ENCODE data around the gene TRMU. TPM values are rescaled to one million over a fixed set of nuclear protein-coding genes. Genes with fewer than 3 reads are reported as not detected.

The TRMU gene
- total RNA-seq, 1 experiment from 2014 or later, result 48.8 TPM

GRCh38 chr22:46360097-46360496, 24.6 kb downstream of the TRMU start:
- no peak overlapping the region for H3K27ac ChIP-seq (ENCODE audit: low read length)
- H3K27me3 ChIP-seq (ENCODE audit: control insufficient read depth, insufficient read depth, low read length), result no peaks in the 10 kb centered on the region
- ChIA-PET CTCF (no interaction called here), POLR2A (no interaction called here)
- H3K4me3 ChIP-seq (ENCODE audit: low read depth in 2 of 2, low read length in 2 of 2), result no peak overlapping the region
- no peaks in the 10 kb centered on the region for H3K4me1 ChIP-seq (ENCODE audit: control insufficient read depth, insufficient read depth, low read length)
- DNase-seq (ENCODE audit: low read depth, low spot score), result no peak
- no peaks in the 10 kb centered on the region for H3K36me3 ChIP-seq (ENCODE audit: control insufficient read depth, insufficient read depth, low read length)
- intact Hi-C loops (cut with micrococcal nuclease; ENCODE audit: unreplicated experiment), result no loop called here
- TF ChIP-seq SIN3A (IDR thresholded peaks at IDR 0.05; ENCODE audit: borderline replicate concordance, insufficient read depth, low read depth, low read length) (no peak), TCF7L2 (IDR thresholded peaks at IDR 0.05; ENCODE audit: low read depth, low read length) (no peak), POLR2AphosphoS5 (IDR thresholded peaks at IDR 0.05; ENCODE audit: low read depth, low read length) (no peak)
- TF ChIP-seq, protein P1, sequence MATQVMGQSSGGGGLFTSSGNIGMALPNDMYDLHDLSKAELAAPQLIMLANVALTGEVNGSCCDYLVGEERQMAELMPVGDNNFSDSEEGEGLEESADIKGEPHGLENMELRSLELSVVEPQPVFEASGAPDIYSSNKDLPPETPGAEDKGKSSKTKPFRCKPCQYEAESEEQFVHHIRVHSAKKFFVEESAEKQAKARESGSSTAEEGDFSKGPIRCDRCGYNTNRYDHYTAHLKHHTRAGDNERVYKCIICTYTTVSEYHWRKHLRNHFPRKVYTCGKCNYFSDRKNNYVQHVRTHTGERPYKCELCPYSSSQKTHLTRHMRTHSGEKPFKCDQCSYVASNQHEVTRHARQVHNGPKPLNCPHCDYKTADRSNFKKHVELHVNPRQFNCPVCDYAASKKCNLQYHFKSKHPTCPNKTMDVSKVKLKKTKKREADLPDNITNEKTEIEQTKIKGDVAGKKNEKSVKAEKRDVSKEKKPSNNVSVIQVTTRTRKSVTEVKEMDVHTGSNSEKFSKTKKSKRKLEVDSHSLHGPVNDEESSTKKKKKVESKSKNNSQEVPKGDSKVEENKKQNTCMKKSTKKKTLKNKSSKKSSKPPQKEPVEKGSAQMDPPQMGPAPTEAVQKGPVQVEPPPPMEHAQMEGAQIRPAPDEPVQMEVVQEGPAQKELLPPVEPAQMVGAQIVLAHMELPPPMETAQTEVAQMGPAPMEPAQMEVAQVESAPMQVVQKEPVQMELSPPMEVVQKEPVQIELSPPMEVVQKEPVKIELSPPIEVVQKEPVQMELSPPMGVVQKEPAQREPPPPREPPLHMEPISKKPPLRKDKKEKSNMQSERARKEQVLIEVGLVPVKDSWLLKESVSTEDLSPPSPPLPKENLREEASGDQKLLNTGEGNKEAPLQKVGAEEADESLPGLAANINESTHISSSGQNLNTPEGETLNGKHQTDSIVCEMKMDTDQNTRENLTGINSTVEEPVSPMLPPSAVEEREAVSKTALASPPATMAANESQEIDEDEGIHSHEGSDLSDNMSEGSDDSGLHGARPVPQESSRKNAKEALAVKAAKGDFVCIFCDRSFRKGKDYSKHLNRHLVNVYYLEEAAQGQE (IDR thresholded peaks at IDR 0.05; ENCODE audit: insufficient read depth in 1 of 2, low read depth in 2 of 2, low read length in 1 of 2), result no peak
- TF ChIP-seq, protein P2, sequence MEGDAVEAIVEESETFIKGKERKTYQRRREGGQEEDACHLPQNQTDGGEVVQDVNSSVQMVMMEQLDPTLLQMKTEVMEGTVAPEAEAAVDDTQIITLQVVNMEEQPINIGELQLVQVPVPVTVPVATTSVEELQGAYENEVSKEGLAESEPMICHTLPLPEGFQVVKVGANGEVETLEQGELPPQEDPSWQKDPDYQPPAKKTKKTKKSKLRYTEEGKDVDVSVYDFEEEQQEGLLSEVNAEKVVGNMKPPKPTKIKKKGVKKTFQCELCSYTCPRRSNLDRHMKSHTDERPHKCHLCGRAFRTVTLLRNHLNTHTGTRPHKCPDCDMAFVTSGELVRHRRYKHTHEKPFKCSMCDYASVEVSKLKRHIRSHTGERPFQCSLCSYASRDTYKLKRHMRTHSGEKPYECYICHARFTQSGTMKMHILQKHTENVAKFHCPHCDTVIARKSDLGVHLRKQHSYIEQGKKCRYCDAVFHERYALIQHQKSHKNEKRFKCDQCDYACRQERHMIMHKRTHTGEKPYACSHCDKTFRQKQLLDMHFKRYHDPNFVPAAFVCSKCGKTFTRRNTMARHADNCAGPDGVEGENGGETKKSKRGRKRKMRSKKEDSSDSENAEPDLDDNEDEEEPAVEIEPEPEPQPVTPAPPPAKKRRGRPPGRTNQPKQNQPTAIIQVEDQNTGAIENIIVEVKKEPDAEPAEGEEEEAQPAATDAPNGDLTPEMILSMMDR (IDR thresholded peaks at IDR 0.05), result no peak
- H3K9me3 ChIP-seq (ENCODE audit: control insufficient read depth, insufficient read depth, low read depth, low read length), result no peaks in the 10 kb centered on the region
- no peak for ATAC-seq
- no TSS peak for BruUV-seq (replicated peaks)
- in situ Hi-C loops (cut with HindIII; ENCODE audit: low pct_unique_long_range_greater_than_20kb, low sequenced_read_pairs), result no loop called here

DNA sequence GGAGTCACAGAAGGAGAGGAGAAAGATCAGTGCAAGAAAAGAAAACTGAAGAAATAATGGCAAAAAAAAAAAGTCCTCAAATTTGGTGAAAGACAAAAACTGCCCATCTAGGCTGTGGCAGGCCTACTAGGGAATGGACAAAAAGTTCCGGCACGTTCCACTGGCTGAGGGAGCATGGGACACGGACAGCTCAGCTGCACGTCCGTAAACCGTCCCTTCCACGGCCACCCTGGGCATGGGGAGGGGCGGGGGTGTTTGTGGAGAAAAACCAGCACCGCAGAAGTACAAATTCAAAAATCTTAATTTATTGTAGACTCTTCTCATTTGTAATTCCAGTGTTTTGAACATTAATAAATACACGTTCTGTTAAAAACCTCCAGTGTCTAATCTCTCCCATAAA, 25.4 kb downstream of the TRMU start:
- H3K36me3 ChIP-seq (ENCODE audit: control insufficient read depth, insufficient read depth, low read length), result no peaks in the 10 kb centered on the region
- intact Hi-C loops (cut with micrococcal nuclease; ENCODE audit: unreplicated experiment), result no loop called here
- POLR2A ChIA-PET, result no interaction called here

More for the DNA sequence above, 25.4 kb downstream of the TRMU start:
- BruUV-seq (replicated peaks), result no TSS peak
- H3K4me3 ChIP-seq (ENCODE audit: low read depth in 2 of 2, low read length in 2 of 2), result no peak overlapping the region
- CTCF ChIA-PET, result no interaction called here
- DNase-seq (ENCODE audit: low read depth, low spot score) (no peak), ATAC-seq (no peak)
- H3K27me3 ChIP-seq (ENCODE audit: control insufficient read depth, insufficient read depth, low read length), result no peaks in the 10 kb centered on the region
- in situ Hi-C loops (cut with HindIII; ENCODE audit: low pct_unique_long_range_greater_than_20kb, low sequenced_read_pairs), result no loop called here
- H3K9me3 ChIP-seq (ENCODE audit: control insufficient read depth, insufficient read depth, low read depth, low read length), result no peaks in the 10 kb centered on the region
- no peaks in the 10 kb centered on the region for H3K4me1 ChIP-seq (ENCODE audit: control insufficient read depth, insufficient read depth, low read length)
- TF ChIP-seq SIN3A (IDR thresholded peaks at IDR 0.05; ENCODE audit: borderline replicate concordance, insufficient read depth, low read depth, low read length) (no peak), TCF7L2 (IDR thresholded peaks at IDR 0.05; ENCODE audit: low read depth, low read length) (no peak), POLR2AphosphoS5 (IDR thresholded peaks at IDR 0.05; ENCODE audit: low read depth, low read length) (no peak)
- TF ChIP-seq, protein P2 (IDR thresholded peaks at IDR 0.05), result no peak
- TF ChIP-seq, protein P1 (IDR thresholded peaks at IDR 0.05; ENCODE audit: insufficient read depth in 1 of 2, low read depth in 2 of 2, low read length in 1 of 2), result no peak
- H3K27ac ChIP-seq (ENCODE audit: low read length), result no peak overlapping the region
